K562 (cell line): ENCODE data around the gene PPP2R2D. TPM values are rescaled to one million over a fixed set of nuclear protein-coding genes. Genes with fewer than 3 reads are reported as not detected.

Experiments
- ATAC-seq: fragments of 200-7000 bp; cut with Tn5 transposase; 3 replicates; pipeline ENCODE4 v1.9.1; 2020; ENCODE audit warnings: moderate library complexity
- BruUV-seq: library from RNA; stranded (reverse); fragments of 400-500 nt; replicated peaks from 2 replicates; lab custom pipeline; 2021; lab: Mats Ljungman, UMichigan
- CTCF ChIA-PET: fragments of 300-600 bp; formaldehyde crosslinking; extraction: SDS; loops from one replicate; lab custom pipeline; 2021; ENCODE audit warnings: low intra/inter-chr PET ratio; lab: Yijun Ruan, JAX
- POLR2A ChIA-PET: fragments of 300-600, 350-650 bp; sonication (Branson Sonifier 250); formaldehyde crosslinking; extraction: SDS; loops from one replicate; lab custom pipeline; 2021; ENCODE audit warnings: antibody characterized with exemption, inconsistent platforms; lab: Yijun Ruan, JAX
- DNase-seq, 4 experiments: peaks; one replicate each; pipeline versions ENCODE4 v3.0.0 to v3.0.0-alpha.2; 2011 to 2018; ENCODE audit warnings: low spot score in 3 of 4, mixed read lengths in 3 of 4; ENCODE audit errors: extremely low read depth in 1 of 4
- FAIRE-seq: peaks from 2 replicates; lab custom pipeline; 2011; peaks lifted over from hg19 to GRCh38; lab: Jason Lieb, UNC
- H2AFZ ChIP-seq: 2 replicates; pipeline ENCODE4 v1.6.0; 2011; ENCODE audit warnings: low read depth, low read length, control low read depth, inconsistent platforms
- H3K27ac ChIP-seq: fragments of 200-600 bp; 3 replicates; pipeline ENCODE4 v1.8.0; 2011; ENCODE audit warnings: low read depth, mild to moderate bottlenecking, control low read depth, inconsistent platforms, low read length, moderate library complexity, mixed read lengths; ENCODE audit errors: extremely low read depth
- H3K27me3 ChIP-seq, 2 experiments: fragments of 300-600 bp in 1 of 2; 2 replicates in 1 of 2; 3 replicates in 1 of 2; pipeline versions ENCODE4 v1.6.0 to v1.8.0; 2011; ENCODE audit warnings: inconsistent platforms in 2 of 2, low read length in 2 of 2, mild to moderate bottlenecking in 1 of 2, mixed read lengths in 1 of 2, moderate library complexity in 1 of 2; ENCODE audit not compliant: control insufficient read depth in 2 of 2, insufficient read depth in 2 of 2
- H3K36me3 ChIP-seq: fragments of 300-600 bp; 3 replicates; pipeline ENCODE4 v1.8.0; 2011; ENCODE audit warnings: mild to moderate bottlenecking, low read length, inconsistent platforms; ENCODE audit not compliant: control insufficient read depth, insufficient read depth
- H3K4me1 ChIP-seq, 2 experiments: fragments of 200-600 bp in 1 of 2; replicated peaks in 1 of 2; 2 replicates in 1 of 2; 3 replicates in 1 of 2; pipeline versions ENCODE4 v1.5.1 to v1.8.0; 2011; ENCODE audit warnings: inconsistent platforms in 2 of 2, low read length in 2 of 2, mild to moderate bottlenecking in 1 of 2, mixed read lengths in 1 of 2, moderate library complexity in 1 of 2; ENCODE audit not compliant: control insufficient read depth in 2 of 2, insufficient read depth in 2 of 2
- H3K4me2 ChIP-seq: 2 replicates; pipeline ENCODE4 v1.6.1; 2011; ENCODE audit warnings: low read length, control low read depth, inconsistent platforms, mixed read lengths; ENCODE audit not compliant: insufficient read depth
- H3K4me3 ChIP-seq: fragments of 200-600 bp; sonication (generic), shearing (Covaris generic); 2 replicates; pipeline ENCODE4 v1.5.1; 2016; ENCODE audit warnings: control low read depth, inconsistent platforms
- H3K79me2 ChIP-seq: fragments of 200-600 bp; 3 replicates; pipeline ENCODE4 v1.8.0; 2011; ENCODE audit warnings: low read length, inconsistent platforms; ENCODE audit not compliant: control insufficient read depth, insufficient read depth
- H3K9ac ChIP-seq, 2 experiments: 2 replicates each; pipeline versions ENCODE4 v1.6.0 to v1.6.1; 2011; ENCODE audit warnings: low read depth in 2 of 2, low read length in 2 of 2, control low read depth in 1 of 2, inconsistent platforms in 1 of 2, mild to moderate bottlenecking in 1 of 2, mixed read lengths in 1 of 2; ENCODE audit not compliant: insufficient read depth in 1 of 2
- H3K9me1 ChIP-seq: one replicate; pipeline ENCODE4 v1.6.0; 2011; ENCODE audit warnings: inconsistent platforms, mild to moderate bottlenecking, low read length, moderate library complexity; ENCODE audit not compliant: control insufficient read depth, insufficient read depth
- H3K9me3 ChIP-seq: replicated peaks from 2 replicates; pipeline ENCODE4 v1.5.1; 2011; ENCODE audit warnings: low read depth, low read length, inconsistent platforms; ENCODE audit not compliant: control insufficient read depth, insufficient read depth
- H4K20me1 ChIP-seq: replicated peaks from 2 replicates; pipeline ENCODE4 v1.6.1; 2011; ENCODE audit warnings: low read length, inconsistent platforms, mixed read lengths; ENCODE audit not compliant: control insufficient read depth, insufficient read depth
- CTCFL ChIP-seq: IDR thresholded peaks from 2 replicates; pipeline ENCODE4 v1.6.1; 2011; ENCODE audit warnings: borderline replicate concordance, low read depth, mild to moderate bottlenecking, moderate library complexity, low read length; ENCODE audit not compliant: insufficient read depth, poor library complexity, severe bottlenecking
- FOXA1 ChIP-seq: fragments of 450-650 bp; IDR thresholded peaks from 2 replicates; pipeline ENCODE4 v1.6.1; 2016; ENCODE audit warnings: mild to moderate bottlenecking, borderline replicate concordance
- HIVEP1 ChIP-seq: fragments of 250-450 bp; sonication (Bioruptor Pico); IDR thresholded peaks from 2 replicates; pipeline ENCODE4 v1.4.0; 2020; ENCODE audit warnings: mild to moderate bottlenecking
- HMGN3 ChIP-seq: IDR thresholded peaks from 2 replicates; pipeline ENCODE4 v1.6.1; 2011; ENCODE audit warnings: borderline replicate concordance, low read depth, mild to moderate bottlenecking, mixed read lengths, low read length; ENCODE audit not compliant: insufficient read length; ENCODE audit errors: extremely low read depth
- KDM5B ChIP-seq: fragments of 200-600 bp; sonication (generic); IDR thresholded peaks from 2 replicates; pipeline ENCODE4 v1.6.1; 2012; ENCODE audit warnings: low read depth, mild to moderate bottlenecking, moderate library complexity, low read length, control low read depth, inconsistent platforms; ENCODE audit not compliant: insufficient replicate concordance
- POLR2AphosphoS5 ChIP-seq: IDR thresholded peaks from 2 replicates; pipeline ENCODE4 v1.6.1; 2011; ENCODE audit warnings: mild to moderate bottlenecking, low read depth, low read length, moderate library complexity; ENCODE audit not compliant: control insufficient read depth, insufficient read depth
- SMAD2 ChIP-seq: fragments of 150-350 bp; IDR thresholded peaks from 2 replicates; pipeline ENCODE4 v1.6.1; 2014; ENCODE audit warnings: low read depth, mild to moderate bottlenecking, low read length
- SMARCA5 ChIP-seq: fragments of 450-650 bp; IDR thresholded peaks from 2 replicates; pipeline ENCODE4 v1.6.1; 2016
- TCF7L2 ChIP-seq: fragments of 150-350 bp; IDR thresholded peaks from 2 replicates; pipeline ENCODE4 v1.6.1; 2016; ENCODE audit warnings: low read depth, mild to moderate bottlenecking, low read length, moderate library complexity
- ZBTB49 ChIP-seq: sonication (generic); formaldehyde crosslinking; IDR thresholded peaks from 2 replicates; pipeline ENCODE4 v1.8.0; 2022; ENCODE audit warnings: missing genetic modification reagents, mild to moderate bottlenecking, borderline replicate concordance
- ZEB2 ChIP-seq: fragments of 450-650 bp; IDR thresholded peaks from 2 replicates; pipeline ENCODE4 v1.6.1; 2016
- ZNF316 ChIP-seq: fragments of 450-650 bp; IDR thresholded peaks from 2 replicates; pipeline ENCODE4 v1.6.1; 2016
- ZNF431 ChIP-seq: sonication (generic); formaldehyde crosslinking; IDR thresholded peaks from 2 replicates; pipeline ENCODE4 v1.8.0; 2022; ENCODE audit warnings: mild to moderate bottlenecking, missing genetic modification reagents
- ZNF436 ChIP-seq: fragments of 250-450, 450-650 bp; sonication (Bioruptor Pico); formaldehyde crosslinking; IDR thresholded peaks from 2 replicates; pipeline ENCODE4 v1.7.0; 2020; ENCODE audit warnings: mild to moderate bottlenecking
- WGBS: fragments of 100-300 bp; shearing (Covaris generic); methylation state at CpG from one replicate; pipeline ENCODE4 v1.1.6; 2016; ENCODE audit warnings: low coverage, mixed read lengths; ENCODE audit not compliant: insufficient coverage; ENCODE audit errors: missing lambda C conversion rate; 5-methylcytosine and 5-hydroxymethylcytosine counted together
- in situ Hi-C: fragments of 300-500 bp; cut with MboI; formaldehyde crosslinking; loops from 4 replicates; pipeline ENCODE4 v1.15.0; 2018; ENCODE audit warnings: inconsistent platforms, mixed read lengths
- intact Hi-C: fragments of 100-400 bp; cut with micrococcal nuclease; formaldehyde crosslinking; loops from 2 replicates; pipeline ENCODE4 v1.14.2; 2022
- polyA plus RNA-seq, 8 experiments: library from polyadenylated mRNA; depleted of rRNA in 4 of 8; stranded (reverse) in 5 of 8; unstranded in 3 of 8; fragments of >200 nt; fragmentation: Nextera tagmentation in 2 of 8; fragmentation: Illumina TruSeq in 1 of 8; extraction: Ambion mirVana in 2 of 8; extraction: Trizol in 1 of 8; gene quantifications; 2 replicates each; pipeline versions ENCODE4 v1.2.1 to v1.2.3, GENCODE V29; 2011 to 2014; ENCODE audit warnings: inconsistent platforms in 1 of 8, missing spikeins in 1 of 8
- total RNA-seq, 7 experiments: library from RNA; depleted of rRNA in 6 of 7; stranded (reverse); fragments of >200 nt in 6 of 7; fragmentation: Illumina TruSeq in 2 of 7; extraction: Trizol in 2 of 7; gene quantifications; 2 replicates each; pipeline versions ENCODE4 v1.2.1 to v1.2.3, GENCODE V29; 2011 to 2021; ENCODE audit warnings: low replicate concordance in 1 of 7
- TF ChIP-seq, protein P1 (sequence below): sonication (generic); formaldehyde crosslinking; IDR thresholded peaks from 2 replicates; pipeline ENCODE4 v1.8.0; 2023; ENCODE audit warnings: mild to moderate bottlenecking, missing genetic modification reagents

PPP2R2D gene
- total and polyA plus RNA-seq, 9 of the 15 experiments (the other 6 are each of a cell fraction or from before 2014, with no cell fraction given) = 1.9 to 37.0 (median 26.8) TPM

GRCh38 chr10:131930150-131930549 is 29.3 kb downstream of the PPP2R2D start:
- Histone ChIP-seq H3K27me3 (no peaks in the 10 kb centered on the region; a peak in 1 of 5 replicates), H2AFZ (no peak overlapping the region), H3K4me1 (peaks cover 39 to 58% of the 10 kb centered on the region in 2 experiments; a peak in 4 of 5 replicates), H3K36me3 (peaks cover 41% of the 10 kb centered on the region; the same call in 2 of the 3 replicates), H3K4me3 (no peak overlapping the region), H3K9me1 (no peaks in the 10 kb centered on the region), H3K79me2 (peaks cover 100% of the 10 kb centered on the region), H4K20me1 (peaks cover 4% of the 10 kb centered on the region; the same call in 1 of the 2 replicates), H3K9ac (no peak overlapping the region), H3K27ac (peak overlapping the region; percentile 22; the same call in 1 of the 3 replicates), H3K4me2 (no peak overlapping the region), H3K9me3 (no peaks in the 10 kb centered on the region; the same call in 1 of the 2 replicates)
- intact Hi-C loops = loop anchor here (5.0 kb wide), 1 partner anchor 38 kb away; no protein-coding TSS in a partner anchor
- no peak for FAIRE-seq
- ChIA-PET POLR2A (interaction anchor here (0.6 kb wide), 1 partner anchor 271 kb away, joined by 3 read pairs; no protein-coding TSS in a partner anchor), CTCF (no interaction called here)
- in situ Hi-C loops = loop anchor here (5.0 kb wide), 1 partner anchor 43 kb away; no protein-coding TSS in a partner anchor
- no peak for DNase-seq
- 100% methylated on average over 3 of the region's 4 CpGs for WGBS
- ATAC-seq = no peak
- BruUV-seq = no TSS peak
- TF ChIP-seq SMAD2 (no peak), SMARCA5 (no peak), ZNF316 (no peak), HIVEP1 (CRISPR knock-in tag) (no peak), TCF7L2 (no peak), HMGN3 (no peak), ZNF436 (CRISPR knock-in tag) (no peak), FOXA1 (no peak), KDM5B (no peak), POLR2AphosphoS5 (no peak), CTCFL (no peak), ZBTB49 (no peak), ZEB2 (no peak), ZNF431 (CRISPR knock-in tag) (no peak)
- TF ChIP-seq, protein P1, sequence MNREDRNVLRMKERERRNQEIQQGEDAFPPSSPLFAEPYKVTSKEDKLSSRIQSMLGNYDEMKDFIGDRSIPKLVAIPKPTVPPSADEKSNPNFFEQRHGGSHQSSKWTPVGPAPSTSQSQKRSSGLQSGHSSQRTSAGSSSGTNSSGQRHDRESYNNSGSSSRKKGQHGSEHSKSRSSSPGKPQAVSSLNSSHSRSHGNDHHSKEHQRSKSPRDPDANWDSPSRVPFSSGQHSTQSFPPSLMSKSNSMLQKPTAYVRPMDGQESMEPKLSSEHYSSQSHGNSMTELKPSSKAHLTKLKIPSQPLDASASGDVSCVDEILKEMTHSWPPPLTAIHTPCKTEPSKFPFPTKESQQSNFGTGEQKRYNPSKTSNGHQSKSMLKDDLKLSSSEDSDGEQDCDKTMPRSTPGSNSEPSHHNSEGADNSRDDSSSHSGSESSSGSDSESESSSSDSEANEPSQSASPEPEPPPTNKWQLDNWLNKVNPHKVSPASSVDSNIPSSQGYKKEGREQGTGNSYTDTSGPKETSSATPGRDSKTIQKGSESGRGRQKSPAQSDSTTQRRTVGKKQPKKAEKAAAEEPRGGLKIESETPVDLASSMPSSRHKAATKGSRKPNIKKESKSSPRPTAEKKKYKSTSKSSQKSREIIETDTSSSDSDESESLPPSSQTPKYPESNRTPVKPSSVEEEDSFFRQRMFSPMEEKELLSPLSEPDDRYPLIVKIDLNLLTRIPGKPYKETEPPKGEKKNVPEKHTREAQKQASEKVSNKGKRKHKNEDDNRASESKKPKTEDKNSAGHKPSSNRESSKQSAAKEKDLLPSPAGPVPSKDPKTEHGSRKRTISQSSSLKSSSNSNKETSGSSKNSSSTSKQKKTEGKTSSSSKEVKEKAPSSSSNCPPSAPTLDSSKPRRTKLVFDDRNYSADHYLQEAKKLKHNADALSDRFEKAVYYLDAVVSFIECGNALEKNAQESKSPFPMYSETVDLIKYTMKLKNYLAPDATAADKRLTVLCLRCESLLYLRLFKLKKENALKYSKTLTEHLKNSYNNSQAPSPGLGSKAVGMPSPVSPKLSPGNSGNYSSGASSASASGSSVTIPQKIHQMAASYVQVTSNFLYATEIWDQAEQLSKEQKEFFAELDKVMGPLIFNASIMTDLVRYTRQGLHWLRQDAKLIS (CRISPR knock-in tag) = no peak
